Mesenchymal stem cell (in vitro differentiated cells and primary cell): Measurements from ENCODE around the gene TM4SF18.

Source experiments
- DNase-seq: peaks from one replicate; pipeline ENCODE4 v3.0.0-alpha.2; 2013
- H2AFZ ChIP-seq: one replicate; pipeline ENCODE4 v1.6.1; 2013; ENCODE audit warnings: low read depth, mild to moderate bottlenecking, control low read depth, inconsistent platforms, low read length, moderate library complexity
- H2AK5ac ChIP-seq: 2 replicates; pipeline ENCODE4 v1.6.1; 2013; ENCODE audit warnings: low read length, moderate library complexity, mild to moderate bottlenecking, inconsistent platforms; ENCODE audit not compliant: severe bottlenecking
- H2BK120ac ChIP-seq: one replicate; pipeline ENCODE4 v1.6.1; 2013; ENCODE audit warnings: low read depth, mild to moderate bottlenecking, inconsistent platforms, low read length, moderate library complexity
- H2BK12ac ChIP-seq, 2 experiments: one replicate each; pipeline ENCODE4 v1.6.1; 2013; ENCODE audit warnings: inconsistent platforms in 2 of 2, low read length in 2 of 2, mild to moderate bottlenecking in 2 of 2, moderate library complexity in 2 of 2, control low read depth in 1 of 2
- H2BK15ac ChIP-seq: one replicate; pipeline ENCODE4 v1.6.1; 2013; ENCODE audit warnings: mild to moderate bottlenecking, low read depth, inconsistent platforms; ENCODE audit not compliant: poor library complexity, severe bottlenecking
- H2BK5ac ChIP-seq: 2 replicates; pipeline ENCODE4 v1.6.1; 2013; ENCODE audit warnings: low read depth, mild to moderate bottlenecking, low read length, control low read depth, inconsistent platforms; ENCODE audit not compliant: poor library complexity, severe bottlenecking
- H3K14ac ChIP-seq, 2 experiments: one replicate each; pipeline ENCODE4 v1.6.1; 2013; ENCODE audit warnings: inconsistent platforms in 2 of 2, low read length in 2 of 2, control low read depth in 1 of 2, mild to moderate bottlenecking in 1 of 2, moderate library complexity in 1 of 2
- H3K18ac ChIP-seq, 2 experiments: one replicate each; pipeline ENCODE4 v1.6.1; 2013; ENCODE audit warnings: inconsistent platforms in 2 of 2, low read length in 2 of 2, control low read depth in 1 of 2, low read depth in 1 of 2, mild to moderate bottlenecking in 1 of 2
- H3K23ac ChIP-seq, 2 experiments: one replicate each; pipeline ENCODE4 v1.6.1; 2013; ENCODE audit warnings: inconsistent platforms in 2 of 2, low read length in 2 of 2, mild to moderate bottlenecking in 2 of 2, moderate library complexity in 2 of 2, control low read depth in 1 of 2
- H3K27ac ChIP-seq: 2 replicates; pipeline ENCODE4 v1.5.1; 2013; ENCODE audit warnings: mild to moderate bottlenecking, moderate library complexity, low read length, control low read depth, inconsistent platforms; ENCODE audit not compliant: poor library complexity, severe bottlenecking
- H3K27me3 ChIP-seq, 2 experiments: 2 replicates each; pipeline versions ENCODE4 v1.6.1 to v1.7.0; 2013; ENCODE audit warnings: low read length in 2 of 2, mild to moderate bottlenecking in 2 of 2, moderate library complexity in 2 of 2, control low read depth in 1 of 2, inconsistent platforms in 1 of 2; ENCODE audit not compliant: control insufficient read depth in 1 of 2, insufficient read depth in 1 of 2
- H3K36me3 ChIP-seq, 2 experiments: 2 replicates each; pipeline versions ENCODE4 v1.6.1 to v1.7.0; 2013; ENCODE audit warnings: low read length in 2 of 2, control low read depth in 1 of 2, inconsistent platforms in 1 of 2, low read depth in 1 of 2, mild to moderate bottlenecking in 1 of 2; ENCODE audit not compliant: insufficient read depth in 2 of 2, control insufficient read depth in 1 of 2
- H3K4ac ChIP-seq, 2 experiments: one replicate each; pipeline ENCODE4 v1.6.1; 2013; ENCODE audit warnings: inconsistent platforms in 2 of 2, low read length in 2 of 2, mild to moderate bottlenecking in 2 of 2, moderate library complexity in 2 of 2, control low read depth in 1 of 2, low read depth in 1 of 2
- H3K4me1 ChIP-seq: 2 replicates; pipeline ENCODE4 v1.6.1; 2013; ENCODE audit warnings: low read depth, low read length, control low read depth; ENCODE audit not compliant: control insufficient read depth, insufficient read depth
- H3K4me2 ChIP-seq: 2 replicates; pipeline ENCODE4 v1.6.1; 2013; ENCODE audit warnings: low read length, mild to moderate bottlenecking, inconsistent platforms; ENCODE audit not compliant: poor library complexity, severe bottlenecking
- H3K4me3 ChIP-seq, 2 experiments: 2 replicates each; pipeline versions ENCODE4 v1.5.1 to v1.7.0; 2013; ENCODE audit warnings: low read length in 2 of 2, mild to moderate bottlenecking in 2 of 2, control low read depth in 1 of 2, low read depth in 1 of 2; ENCODE audit not compliant: insufficient read depth in 1 of 2
- H3K79me1 ChIP-seq: replicated peaks from 2 replicates; pipeline ENCODE4 v1.6.1; 2013; ENCODE audit warnings: mild to moderate bottlenecking, control low read depth, low read length, inconsistent platforms; ENCODE audit not compliant: poor library complexity, severe bottlenecking
- H3K9ac ChIP-seq: 2 replicates; pipeline ENCODE4 v1.7.0; 2013; ENCODE audit warnings: mild to moderate bottlenecking, low read length, moderate library complexity
- H3K9me3 ChIP-seq: 2 replicates; pipeline ENCODE4 v1.7.0; 2013; ENCODE audit warnings: mild to moderate bottlenecking, low read length; ENCODE audit not compliant: control insufficient read depth
- H4K8ac ChIP-seq: one replicate; pipeline ENCODE4 v1.6.1; 2013; ENCODE audit warnings: inconsistent platforms, mild to moderate bottlenecking, low read length, moderate library complexity
- H4K91ac ChIP-seq: one replicate; pipeline ENCODE4 v1.6.1; 2013; ENCODE audit warnings: mild to moderate bottlenecking, low read length, inconsistent platforms
- WGBS: methylation state at CpG from one replicate; pipeline ENCODE4 v1.1.7; 2013; ENCODE audit warnings: mixed read lengths; 5-methylcytosine and 5-hydroxymethylcytosine counted together

The TM4SF18 gene

GRCh38 chr3:149274220-149274619, 59.2 kb downstream of the TM4SF18 start:
- H3K14ac ChIP-seq: no peak overlapping the region
- no peak overlapping the region for H2AFZ ChIP-seq
- H4K8ac ChIP-seq: peak overlapping the region; percentile 19
- peak overlapping the region; percentile 62 for H2BK120ac ChIP-seq
- 87% methylated on average over 2 of the region's 3 CpGs for WGBS
- no peaks in the 10 kb centered on the region for H3K9me3 ChIP-seq
- no peaks in the 10 kb centered on the region for H3K36me3 ChIP-seq
- H3K9ac ChIP-seq: peak overlapping the region; percentile 61
- H3K27me3 ChIP-seq: no peaks in the 10 kb centered on the region
- no peak overlapping the region for H2BK15ac ChIP-seq
- no peak overlapping the region for H3K23ac ChIP-seq
- DNase-seq: no peak
- no peak overlapping the region for H3K4me2 ChIP-seq
- peak overlapping the region in 1 of 2 experiments; percentile 60 for H3K18ac ChIP-seq
- no peak overlapping the region for H4K91ac ChIP-seq
- no peaks in the 10 kb centered on the region for H3K4me1 ChIP-seq
- H3K4me3 ChIP-seq: no peak overlapping the region
- peak overlapping the region; percentile 32 to 92 for H2BK12ac ChIP-seq
- no peak overlapping the region for H3K4ac ChIP-seq
- H3K79me1 ChIP-seq: no peaks in the 10 kb centered on the region
- H2BK5ac ChIP-seq: no peak overlapping the region
- no peak overlapping the region for H2AK5ac ChIP-seq
- no peak overlapping the region for H3K27ac ChIP-seq

DNA sequence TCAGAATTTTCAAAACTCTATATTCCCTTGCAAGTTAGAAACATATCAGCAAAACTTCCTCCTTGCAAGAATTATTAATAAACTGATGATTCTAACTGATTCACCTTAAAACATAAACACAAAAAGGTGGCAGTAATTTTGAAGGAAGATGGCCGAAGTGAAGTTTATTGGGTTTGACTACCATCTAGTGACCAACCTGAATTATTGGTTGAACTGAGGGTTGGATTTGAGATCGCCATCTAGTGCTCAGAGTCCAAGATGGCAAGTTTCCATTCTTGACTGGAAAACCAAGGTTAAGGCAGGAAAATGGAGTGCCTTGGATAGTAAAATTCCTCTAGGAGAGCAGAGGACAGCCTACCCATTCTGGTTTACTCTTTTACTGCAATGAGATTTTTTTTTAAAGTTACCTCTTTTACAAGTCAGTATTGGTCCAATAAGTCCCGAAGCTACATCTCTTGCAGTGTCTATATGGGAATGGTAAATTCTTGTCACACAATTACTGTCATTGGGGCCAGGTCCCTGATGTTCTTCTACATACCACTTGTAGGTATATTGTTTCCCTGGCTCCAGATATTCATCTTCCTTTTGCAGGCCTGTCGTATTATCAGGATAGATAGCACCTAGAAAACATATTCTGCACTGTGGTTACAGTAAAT, 60.2 kb downstream of the TM4SF18 start:
- Histone ChIP-seq H3K14ac (no peak overlapping the region), H2BK5ac (no peak overlapping the region), H3K4me1 (no peaks in the 10 kb centered on the region), H3K4ac (no peak overlapping the region), H3K9me3 (no peaks in the 10 kb centered on the region), H4K91ac (no peak overlapping the region), H3K27ac (no peak overlapping the region), H3K18ac (peak overlapping the region in 1 of 2 experiments; percentile 4), H2BK120ac (no peak overlapping the region), H3K4me2 (no peak overlapping the region), H3K23ac (no peak overlapping the region), H2AK5ac (no peak overlapping the region), H3K27me3 (no peaks in the 10 kb centered on the region), H2AFZ (no peak overlapping the region), H3K4me3 (no peak overlapping the region), H3K36me3 (no peaks in the 10 kb centered on the region), H2BK12ac (no peak overlapping the region), H4K8ac (no peak overlapping the region), H3K9ac (peak overlapping the region; percentile 46), H2BK15ac (no peak overlapping the region), H3K79me1 (no peaks in the 10 kb centered on the region)
- WGBS: 0% methylated on average over 2 of the region's 4 CpGs
- DNase-seq: peak; percentile 87

DNA sequence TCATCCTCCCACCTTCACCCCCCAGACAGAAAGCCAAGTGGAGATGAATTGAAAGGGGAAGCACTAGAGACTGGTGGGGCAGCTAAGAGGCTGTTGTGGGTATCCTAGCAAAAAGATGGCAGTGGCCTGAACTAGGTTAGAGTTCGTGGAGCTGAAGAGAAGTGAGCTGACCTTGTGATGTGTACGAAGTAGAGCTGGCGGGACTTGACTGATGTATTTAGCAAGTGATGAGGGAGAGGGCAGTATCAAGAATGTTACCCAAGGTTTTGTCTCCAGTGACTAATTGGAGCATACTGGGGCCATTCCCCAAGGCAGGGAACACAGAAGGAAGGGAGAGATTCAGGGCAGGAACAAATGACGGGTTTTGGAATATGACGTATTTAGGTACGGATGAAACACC, 61.8 kb downstream of the TM4SF18 start:
- Histone ChIP-seq H3K4me3 (no peak overlapping the region), H3K14ac (no peak overlapping the region), H3K4me2 (no peak overlapping the region), H2BK15ac (no peak overlapping the region), H3K4ac (peak overlapping the region in 1 of 2 experiments; percentile 87), H3K9ac (no peak overlapping the region), H3K36me3 (no peaks in the 10 kb centered on the region), H3K23ac (no peak overlapping the region), H2AFZ (no peak overlapping the region), H4K91ac (no peak overlapping the region), H3K9me3 (no peaks in the 10 kb centered on the region), H3K27me3 (no peaks in the 10 kb centered on the region), H3K4me1 (no peaks in the 10 kb centered on the region), H2AK5ac (no peak overlapping the region), H4K8ac (peak overlapping the region; percentile 66), H2BK5ac (no peak overlapping the region), H2BK12ac (peak overlapping the region; percentile 69 to 92), H2BK120ac (no peak overlapping the region), H3K79me1 (no peaks in the 10 kb centered on the region), H3K18ac (no peak overlapping the region), H3K27ac (no peak overlapping the region)
- no peak for DNase-seq
- 87% methylated on average over 6 of the region's 6 CpGs for WGBS

- H2AFZ ChIP-seq: no peak overlapping the region
- H2BK12ac ChIP-seq: no peak overlapping the region
- H2BK15ac ChIP-seq: no peak overlapping the region
- WGBS: no CpG with 5 or more reads among the region's 2 CpGs
- H3K4me1 ChIP-seq: no peaks in the 10 kb centered on the region
- no peak overlapping the region for H3K18ac ChIP-seq
- H3K9ac ChIP-seq: peak overlapping the region; percentile 43
- H3K4me2 ChIP-seq: no peak overlapping the region
- DNase-seq: no peak
- H2AK5ac ChIP-seq: no peak overlapping the region
- H2BK5ac ChIP-seq: no peak overlapping the region
- H4K91ac ChIP-seq: no peak overlapping the region
- no peak overlapping the region for H3K23ac ChIP-seq
- no peak overlapping the region for H3K4ac ChIP-seq
- H3K27ac ChIP-seq: no peak overlapping the region
- no peaks in the 10 kb centered on the region for H3K9me3 ChIP-seq
- no peaks in the 10 kb centered on the region for H3K36me3 ChIP-seq
- no peak overlapping the region for H2BK120ac ChIP-seq
- no peaks in the 10 kb centered on the region for H3K79me1 ChIP-seq
- no peak overlapping the region for H3K14ac ChIP-seq
- H4K8ac ChIP-seq: no peak overlapping the region
- no peaks in the 10 kb centered on the region for H3K27me3 ChIP-seq
- H3K4me3 ChIP-seq: no peak overlapping the region
Observed at GRCh38 chr3:149270180-149270579, 63.3 kb downstream of the TM4SF18 start.
